ENCODE measurements around the gene TBC1D22A.
A peak's percentile ranks its signal among the peaks of the same experiment; 100 is the strongest.

The TBC1D22A gene

DNA sequence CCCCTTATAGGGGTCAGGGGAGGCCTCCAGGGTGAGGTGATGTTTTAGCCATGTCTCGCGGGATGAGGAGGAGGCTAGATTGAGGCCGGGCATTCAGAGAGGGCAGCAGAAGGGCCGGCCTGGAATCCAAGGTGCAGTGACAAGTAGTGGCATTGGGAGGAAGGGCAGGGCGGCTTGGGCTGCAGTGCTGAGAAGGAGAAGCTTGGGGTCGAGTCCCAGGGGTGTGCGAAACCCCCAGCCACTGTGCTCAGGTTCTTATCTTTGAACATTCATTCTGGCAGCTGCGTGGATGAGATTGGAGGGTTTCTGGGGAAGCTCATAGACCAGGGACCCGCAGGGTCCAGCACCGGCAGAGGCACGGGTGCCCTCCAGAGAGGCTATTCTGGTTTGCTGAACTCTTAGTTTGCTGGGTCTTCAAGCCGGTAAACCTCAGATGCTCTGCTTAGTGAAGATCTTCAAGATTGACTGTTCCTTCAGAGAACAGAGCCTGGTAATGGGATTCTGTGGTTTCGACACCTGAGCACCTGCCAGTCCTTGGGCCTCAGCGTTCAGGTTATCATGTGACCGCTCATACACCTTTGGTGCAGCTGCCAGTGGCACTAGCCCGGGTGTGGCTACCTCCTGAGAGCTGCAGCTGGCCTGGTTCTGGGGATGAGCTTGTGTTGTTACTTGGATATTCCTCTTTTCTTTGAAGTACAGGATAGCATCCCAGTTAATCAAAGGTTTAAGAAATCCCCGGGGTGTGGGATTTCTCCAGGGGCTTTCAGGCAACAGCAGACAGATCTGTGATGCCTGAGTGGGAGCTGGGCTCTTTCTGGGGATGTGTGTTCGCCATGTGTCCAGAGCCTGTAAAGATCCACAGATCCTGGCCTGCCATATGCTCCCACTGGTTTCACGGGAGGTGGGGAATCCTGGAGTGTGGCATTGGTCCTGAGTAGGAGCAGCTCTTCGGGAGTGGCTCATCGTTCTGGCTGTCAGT is 152.8 kb downstream of the TBC1D22A start:
- DNase-seq = no peak

DNA sequence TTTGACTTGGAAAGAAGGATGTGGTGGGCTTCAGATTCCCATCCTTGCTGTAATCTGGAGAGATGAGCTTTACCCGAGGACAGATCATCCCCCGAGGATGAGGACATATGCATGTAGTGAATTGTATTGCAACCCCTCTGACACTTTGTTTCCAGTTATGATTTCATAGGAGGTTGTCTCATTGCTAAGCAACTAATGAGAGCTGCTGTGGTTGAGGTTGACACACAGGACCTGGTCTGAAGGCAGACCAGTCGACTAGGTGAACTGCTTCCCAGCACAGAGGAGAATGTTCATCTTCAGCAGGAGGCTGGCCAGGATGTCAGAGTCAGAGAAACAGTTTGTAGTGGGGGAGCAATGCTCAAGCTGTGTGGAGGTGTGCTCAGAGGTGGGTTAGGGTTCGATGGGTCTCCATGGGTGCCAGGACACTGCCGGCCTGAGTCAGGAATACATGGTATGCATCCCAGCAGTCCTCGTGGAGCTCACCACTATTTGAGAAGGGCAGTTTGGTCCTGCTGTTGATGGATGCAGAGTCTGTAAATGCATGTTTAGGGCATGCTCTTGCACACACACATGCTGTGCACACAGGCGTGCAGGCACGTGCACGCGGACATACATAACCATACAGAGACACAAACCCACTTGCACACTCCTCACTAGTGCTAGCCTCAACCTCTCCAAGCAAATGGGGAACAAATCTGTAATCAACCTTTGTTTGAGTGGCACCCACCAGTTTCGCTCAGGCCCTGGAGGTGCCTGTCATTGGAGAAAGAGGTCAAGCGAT is 153.7 kb downstream of the TBC1D22A start:
- no peak for DNase-seq

DNA sequence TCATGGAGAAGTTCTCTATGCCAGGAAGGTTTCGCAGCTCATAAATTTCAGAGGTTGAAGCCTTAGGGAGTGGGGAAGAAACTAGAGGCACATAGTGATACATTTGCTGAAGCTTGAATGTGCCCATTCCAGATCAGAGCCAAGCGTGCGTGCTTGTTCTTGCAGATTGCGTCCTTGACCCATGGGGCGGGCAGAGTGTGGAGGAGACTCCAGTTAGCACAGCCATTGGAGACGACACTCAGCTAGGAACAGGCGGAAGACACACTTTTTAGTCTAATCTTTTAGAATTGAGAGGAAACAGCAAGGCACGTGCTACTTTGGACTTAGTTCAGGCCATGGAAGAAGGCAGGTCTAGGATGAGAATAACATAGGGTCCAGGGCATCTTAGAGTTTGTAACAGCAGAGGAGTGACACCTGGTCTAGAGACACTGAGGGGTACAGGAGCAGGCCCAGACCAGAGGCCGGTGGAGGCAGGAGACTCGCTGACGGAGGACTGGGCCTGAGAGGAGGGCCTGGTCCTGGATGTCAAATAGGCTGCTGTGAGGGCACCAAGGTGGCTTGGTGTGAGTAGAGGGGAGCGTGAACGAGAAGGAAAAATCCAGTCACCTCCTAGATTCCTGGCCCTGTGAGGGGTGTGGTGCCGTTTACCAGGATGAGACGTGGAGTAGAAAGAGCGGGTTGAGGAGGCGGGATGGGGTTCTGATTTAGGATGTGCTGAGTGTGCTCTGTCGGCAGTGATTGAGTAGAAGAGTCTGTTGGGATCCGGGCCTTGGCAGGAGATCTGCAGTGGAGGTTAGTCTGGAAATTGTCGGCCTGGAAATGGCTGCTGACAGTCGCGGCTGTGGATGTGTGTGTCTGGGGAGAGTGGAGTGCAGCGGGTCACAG is 154.7 kb downstream of the TBC1D22A start:
- no peak for DNase-seq

DNA sequence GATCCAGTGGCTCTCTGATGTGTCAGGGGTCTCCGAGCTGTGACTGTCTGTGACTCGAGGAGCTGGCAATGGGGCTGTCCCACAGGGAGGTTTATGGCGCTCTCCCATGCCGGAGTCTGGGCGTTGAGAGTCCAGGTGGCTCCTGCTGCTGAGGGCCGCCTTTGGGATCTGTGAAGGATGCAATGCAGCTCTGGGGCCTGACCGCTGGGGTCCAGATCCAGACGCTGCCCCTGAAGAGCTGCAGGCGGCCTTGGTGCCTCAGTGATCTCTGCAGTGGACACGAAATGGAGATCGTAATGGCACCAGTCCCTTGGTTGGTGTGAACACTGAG is 155.3 kb downstream of the TBC1D22A start:
- DNase-seq = no peak

DNA sequence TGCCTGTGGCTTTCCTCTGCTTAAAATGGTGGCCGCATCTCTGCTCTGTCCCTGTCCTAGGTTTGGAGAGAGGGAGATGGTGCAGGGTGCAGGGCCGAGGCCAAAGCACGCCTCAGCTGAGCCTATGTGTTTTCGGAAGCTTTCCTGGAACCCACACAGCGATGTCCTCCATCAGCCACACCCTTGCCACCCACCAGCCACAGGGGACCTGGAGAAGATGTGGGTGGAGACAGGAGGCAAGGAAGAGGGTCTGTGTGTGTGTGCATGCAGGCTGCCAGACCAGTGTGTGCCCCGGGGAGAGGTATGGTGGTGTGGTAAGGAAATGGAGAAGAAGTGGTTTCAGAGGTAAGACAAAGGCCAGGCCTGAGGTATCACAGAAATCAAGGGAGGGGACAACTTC is 155.7 kb downstream of the TBC1D22A start:
- no peak for DNase-seq

DNA sequence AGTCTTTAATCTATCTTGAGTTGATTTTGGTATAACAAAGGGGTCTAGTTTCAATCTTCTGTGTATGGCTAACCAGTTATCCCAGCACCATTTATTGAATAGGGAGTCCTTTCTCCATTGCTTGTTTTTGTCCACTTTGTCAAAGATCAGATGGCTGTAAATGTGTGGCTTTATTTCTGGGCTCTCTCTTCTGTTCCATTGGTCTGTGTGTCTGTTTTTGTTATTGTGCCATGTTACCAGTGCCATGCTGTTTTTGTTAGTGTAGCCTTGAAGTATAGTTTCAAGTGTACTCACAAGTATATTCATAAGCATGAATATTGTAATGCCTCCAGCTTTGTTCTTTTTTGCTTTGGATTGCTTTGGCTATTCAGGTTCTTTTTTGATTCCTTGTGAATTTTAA is 159.6 kb downstream of the TBC1D22A start:
- no peak for DNase-seq

DNA sequence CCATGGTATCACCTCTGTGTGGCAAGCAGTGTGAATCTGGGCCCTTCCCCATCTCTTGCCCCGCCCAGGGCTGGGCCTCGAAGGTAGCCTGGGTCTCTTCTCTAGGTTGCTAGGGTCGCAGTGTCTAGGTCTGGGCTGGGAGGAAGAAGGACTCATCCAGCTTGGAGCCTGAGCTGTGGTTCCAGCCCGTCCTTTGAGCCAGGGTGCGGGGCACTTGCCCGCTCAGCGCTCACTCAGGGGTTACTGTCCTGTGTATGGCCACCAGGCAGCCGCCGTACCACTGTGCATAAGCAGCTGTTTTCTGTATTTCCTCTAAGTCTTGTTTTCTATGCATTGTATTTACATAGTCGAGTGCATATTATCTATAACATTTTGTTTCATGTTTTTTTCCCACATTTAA is 160.9 kb downstream of the TBC1D22A start:
- DNase-seq = no peak

DNA sequence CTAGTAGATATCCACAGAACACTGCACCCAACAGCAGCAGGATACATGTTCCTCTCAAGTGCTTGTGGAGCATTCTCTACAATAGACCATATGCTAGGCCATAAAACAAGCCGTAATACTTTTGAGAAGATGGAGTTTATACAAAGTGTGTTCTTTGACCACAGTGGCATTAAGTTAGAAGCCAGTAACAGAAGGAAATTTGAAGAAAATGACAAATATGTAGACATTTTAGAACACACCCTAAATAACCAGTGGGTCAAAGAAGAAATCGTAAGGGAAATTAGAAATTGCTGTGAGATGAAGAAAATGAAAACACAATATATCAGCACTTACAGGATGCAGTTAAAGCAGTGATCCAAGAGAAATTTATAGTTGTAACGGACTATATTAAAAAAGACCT is 163.4 kb downstream of the TBC1D22A start:
- no peak for DNase-seq

DNA sequence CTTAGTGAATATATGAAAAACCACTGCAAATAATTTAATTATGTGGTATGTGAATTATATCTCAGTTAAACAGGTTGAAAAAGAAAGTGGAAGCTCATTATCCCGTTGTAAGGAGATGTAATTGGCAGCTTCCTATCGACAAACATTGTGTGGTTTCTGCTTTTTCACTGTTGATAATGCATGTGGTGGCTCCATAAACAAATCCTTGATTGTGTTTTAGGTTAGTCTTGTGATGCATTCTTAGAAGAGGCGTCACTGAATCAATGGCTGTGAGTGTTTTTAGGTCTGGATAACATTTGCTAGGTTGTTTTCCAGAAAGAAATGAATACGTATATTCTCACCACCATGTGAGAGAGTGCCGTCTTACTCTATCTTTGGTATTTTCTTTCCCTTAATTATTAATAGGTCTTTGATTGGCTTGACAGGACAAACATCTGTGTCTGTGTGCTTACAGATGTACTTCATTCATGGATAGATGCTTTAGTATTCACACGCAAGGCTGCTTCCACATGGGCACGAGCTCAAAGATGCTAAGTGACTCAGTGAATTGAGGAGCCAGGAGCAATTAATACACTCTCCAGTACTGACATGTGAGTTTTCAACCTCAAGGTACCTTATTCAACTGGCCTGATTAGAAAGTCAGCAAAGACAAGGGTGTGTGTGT is 166.7 kb downstream of the TBC1D22A start:
- no peak for DNase-seq

DNA sequence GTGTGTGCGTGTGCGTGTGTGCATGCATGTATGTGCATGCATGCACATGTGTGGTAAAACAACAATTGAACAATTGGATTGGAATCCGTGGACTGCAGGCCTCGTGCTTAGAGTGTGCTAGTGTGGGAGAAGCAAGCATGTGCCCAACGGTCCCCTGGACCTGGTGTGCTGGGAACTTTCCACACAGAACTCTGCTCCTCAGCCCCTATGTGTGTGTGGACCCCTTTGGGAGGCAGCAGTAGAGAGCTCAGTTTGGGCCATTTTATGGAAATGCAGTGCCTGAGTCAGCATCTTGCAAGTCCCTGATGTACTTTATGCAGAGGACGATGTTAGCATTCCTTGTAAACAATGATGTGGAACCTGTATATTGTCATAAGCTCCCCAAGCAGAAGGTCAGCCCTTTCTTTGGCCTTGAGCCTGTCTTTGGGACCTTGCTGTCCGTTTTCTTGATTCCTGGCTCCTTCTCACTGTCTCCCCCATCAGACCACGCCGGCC is 167.3 kb downstream of the TBC1D22A start:
- DNase-seq = no peak

DNA sequence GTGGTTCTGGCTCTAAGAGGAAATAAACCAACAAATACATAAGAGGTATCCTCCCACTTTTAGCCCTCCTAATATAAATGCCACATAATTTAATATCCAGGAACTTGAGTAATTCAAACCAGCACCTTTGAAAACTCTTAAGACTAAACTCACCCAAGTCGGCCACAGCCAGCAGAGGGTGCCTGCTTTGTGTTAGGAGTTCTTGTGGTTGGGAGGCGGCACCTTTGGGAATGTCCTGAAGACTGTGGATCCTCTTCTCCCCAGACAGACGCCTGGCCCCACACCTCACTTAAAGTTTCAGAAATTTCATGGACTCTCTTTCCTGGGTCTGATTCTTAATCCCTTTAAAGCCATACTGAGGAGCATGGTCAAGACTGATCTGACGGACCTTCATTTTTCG is 169.0 kb downstream of the TBC1D22A start:
- no peak for DNase-seq

DNA sequence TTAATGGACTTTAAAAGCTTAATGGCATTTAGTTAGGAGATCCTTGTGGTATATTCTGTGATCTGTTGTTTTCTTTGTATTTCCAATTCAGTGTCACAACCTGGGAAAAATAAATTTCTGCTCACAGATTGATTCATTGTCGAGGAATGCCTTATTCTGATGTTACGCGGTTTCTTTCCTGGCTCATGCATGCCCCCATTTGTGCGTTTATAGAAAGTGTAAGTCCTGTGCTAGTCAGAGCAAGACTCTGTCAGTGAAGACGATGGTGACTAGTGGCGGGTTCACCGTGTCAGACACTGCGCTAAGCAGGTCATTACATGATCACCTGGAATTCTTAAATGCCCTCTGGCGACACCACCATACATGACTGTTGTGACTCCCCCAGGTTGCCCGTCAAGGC is 169.4 kb downstream of the TBC1D22A start:
- no peak for DNase-seq

DNA sequence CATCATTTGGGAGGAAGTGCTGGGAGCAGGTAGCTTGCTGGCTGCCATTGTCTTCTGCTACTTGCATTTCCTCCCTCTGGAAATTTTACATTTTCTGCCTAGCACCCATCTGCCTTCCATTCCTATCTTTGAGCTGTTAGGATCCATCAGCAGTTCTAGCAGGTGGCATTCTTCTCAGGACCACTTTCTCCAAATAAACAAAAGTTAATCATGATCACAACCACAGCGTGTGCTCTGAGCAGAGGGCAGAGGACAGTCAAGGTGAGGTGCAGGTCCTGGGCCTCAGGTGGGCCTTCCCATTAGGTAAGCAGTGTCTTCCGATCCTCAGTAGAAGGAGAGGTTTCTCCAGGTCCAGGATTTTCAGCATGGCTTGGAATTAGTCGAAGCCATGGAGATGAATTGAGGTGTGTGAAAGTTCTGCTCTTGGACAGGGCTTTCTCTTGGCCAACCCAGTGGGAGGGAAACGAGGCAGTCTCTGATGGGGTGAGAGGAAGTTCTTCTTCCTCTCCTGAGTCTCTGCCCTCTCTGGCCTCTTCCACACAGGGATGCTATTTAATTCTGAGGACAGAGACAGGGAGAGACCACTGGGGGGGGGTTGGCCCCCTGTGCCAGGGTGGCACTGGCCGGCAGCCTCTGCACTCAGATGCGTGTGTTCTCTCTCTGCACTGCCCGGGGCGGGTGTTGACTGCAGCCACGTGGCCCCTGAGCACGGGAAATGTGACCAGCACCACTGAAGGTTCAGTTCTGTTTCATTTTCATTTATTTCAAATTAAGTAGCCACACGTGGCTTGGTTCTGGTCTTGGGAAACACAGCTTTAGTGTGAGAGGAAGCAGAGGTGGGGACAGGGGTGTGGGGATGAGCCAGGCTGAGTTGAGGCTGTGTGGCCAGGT is 170.8 kb downstream of the TBC1D22A start:
- DNase-seq = no peak

DNA sequence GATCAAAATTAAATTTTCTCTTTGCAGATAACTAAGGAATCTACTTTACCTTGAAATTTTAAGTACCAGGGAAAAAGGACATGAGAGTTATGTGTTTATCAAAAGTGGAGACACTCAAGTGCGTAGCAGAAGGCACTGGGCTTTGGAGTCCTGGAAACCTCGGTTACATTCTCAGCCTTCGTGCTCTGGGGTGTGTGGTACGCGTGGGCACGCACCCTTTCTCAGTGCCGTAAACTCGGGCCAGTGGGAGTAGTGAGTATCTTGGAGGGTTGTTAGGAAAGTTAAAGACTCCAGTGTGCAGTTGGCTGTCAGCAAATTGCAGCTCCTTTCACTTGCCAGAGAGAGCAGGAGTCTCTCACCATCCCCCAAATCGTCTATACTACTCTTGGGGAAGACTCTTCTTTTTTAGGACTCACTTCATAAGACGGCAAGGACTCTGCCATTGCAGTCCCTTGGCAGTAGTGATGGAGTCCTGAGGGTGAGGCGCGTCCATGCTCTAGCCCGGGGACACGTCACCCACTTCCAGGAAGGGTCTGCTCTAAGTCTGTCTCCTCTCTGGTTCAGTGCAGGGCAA is 171.8 kb downstream of the TBC1D22A start:
- DNase-seq = no peak

DNA sequence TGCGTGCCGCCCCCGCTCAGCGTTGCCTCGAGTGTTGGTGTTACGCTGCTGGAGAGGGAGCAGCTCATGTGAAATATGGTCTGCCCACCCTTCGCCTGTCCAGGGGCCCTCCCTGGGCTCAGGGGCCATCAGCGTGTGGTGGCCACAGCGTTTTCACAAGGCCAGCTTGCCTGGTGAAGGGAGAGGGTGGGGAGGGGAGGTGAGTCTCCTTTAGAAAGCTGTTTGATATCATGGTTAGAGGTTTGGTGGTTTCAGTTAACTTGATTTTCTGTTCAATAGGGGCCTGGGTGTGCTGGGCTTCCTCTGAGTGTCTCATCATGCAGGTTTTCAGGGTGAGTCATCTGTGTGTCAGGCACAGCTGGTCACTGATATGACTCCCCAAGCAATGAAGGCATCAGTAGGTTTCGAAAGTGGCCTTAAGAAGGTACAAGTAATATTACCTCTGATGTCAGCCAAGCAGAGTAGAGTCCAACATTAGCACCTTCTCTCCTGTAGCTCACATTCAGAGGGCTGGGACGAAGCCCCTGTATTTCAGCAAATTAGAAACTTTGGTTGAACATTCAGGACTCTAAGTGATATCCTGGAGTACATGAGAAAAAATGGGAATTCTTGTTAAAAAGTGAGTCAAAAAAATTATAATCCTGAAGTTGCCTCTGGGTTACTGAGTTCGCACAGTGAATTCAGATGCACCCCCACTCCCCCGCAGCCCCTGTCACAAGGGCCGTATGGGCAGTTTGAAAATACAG is 172.5 kb downstream of the TBC1D22A start:
- peak; percentile 7 to 22 for DNase-seq

DNA sequence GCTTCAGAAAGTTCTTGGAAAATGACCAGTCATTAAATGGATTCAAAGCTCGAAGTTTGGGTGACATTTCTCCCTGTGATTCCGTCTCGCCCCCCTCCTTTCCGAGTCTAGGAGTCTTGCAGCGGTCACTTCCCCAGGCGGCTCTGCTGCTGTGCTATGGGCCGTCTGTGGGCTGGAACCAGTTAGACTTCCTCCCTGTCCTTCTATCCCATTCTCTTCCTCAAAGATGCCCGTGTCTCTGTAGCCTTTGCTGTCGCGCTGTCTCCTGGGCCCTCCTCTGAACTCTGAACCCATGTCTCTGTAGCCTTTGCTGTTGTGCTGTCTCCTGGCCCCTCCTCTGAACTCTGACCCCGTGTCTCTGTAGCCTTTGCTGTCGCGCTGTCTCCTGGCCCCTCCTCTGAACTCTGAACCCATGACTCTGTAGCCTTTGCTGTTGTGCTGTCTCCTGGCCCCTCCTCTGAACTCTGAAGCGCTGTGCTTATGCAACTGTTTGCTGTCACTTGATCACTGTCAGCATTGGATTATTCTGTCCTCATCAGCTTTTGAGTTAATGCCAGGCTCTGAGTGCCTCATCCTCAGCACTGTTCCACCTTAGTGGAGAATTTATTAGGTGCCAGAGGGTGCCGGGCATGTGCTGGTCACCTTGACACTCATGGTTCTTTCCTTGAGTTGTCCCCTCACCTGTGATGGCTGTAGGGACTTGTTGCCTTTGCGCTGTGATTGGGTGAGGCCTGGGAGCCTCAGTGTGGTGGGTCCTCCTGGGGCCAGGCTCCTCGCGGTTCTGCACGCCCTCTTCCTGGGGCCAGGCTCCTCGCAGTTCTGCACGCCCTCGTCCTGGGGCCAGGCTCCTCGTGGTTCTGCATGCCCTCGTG is 173.3 kb downstream of the TBC1D22A start:
- DNase-seq = no peak

DNA sequence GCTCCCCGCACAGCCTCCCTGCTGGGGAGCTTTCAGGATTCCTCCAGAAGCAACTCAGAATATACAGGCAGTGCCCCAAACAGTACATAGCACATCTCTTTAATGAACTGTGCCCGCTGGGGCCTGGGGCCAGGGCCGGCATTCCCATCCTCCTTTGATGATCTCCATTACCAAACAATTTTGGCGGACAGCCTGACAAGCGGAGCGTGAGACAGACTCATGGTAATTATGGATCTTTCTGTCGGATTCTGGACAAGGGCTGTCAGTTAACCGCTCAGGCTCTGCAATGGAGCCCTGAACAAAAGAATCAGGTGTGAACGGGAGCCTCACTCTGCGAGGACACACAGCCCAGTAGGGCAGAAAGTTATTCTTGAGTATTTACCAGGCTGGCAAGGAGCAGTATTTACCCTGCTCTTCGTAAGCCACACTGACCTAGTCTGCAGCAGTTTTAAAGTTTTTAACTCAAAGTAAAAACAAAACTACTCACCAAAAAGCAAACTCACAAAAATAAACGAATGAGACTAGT is 174.0 kb downstream of the TBC1D22A start:
- no peak for DNase-seq

DNA sequence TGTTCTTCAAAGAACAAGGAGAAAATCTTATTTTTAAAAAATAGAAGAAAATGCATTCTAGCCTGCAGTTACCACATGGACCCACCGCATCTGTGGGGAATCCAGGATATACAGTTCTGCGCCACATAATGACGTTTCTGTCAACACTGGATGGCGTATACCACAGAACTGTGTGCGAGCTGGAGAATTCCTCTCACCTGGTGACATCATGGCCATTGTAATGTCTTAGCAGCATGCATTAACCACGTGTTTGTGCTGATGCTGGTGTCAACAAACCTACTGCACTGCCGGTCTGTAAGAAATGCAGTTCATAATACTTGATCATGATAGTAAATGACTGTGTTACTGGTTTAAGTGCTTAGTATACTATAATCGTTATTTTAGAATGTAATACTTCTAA is 174.7 kb downstream of the TBC1D22A start:
- DNase-seq = no peak

DNA sequence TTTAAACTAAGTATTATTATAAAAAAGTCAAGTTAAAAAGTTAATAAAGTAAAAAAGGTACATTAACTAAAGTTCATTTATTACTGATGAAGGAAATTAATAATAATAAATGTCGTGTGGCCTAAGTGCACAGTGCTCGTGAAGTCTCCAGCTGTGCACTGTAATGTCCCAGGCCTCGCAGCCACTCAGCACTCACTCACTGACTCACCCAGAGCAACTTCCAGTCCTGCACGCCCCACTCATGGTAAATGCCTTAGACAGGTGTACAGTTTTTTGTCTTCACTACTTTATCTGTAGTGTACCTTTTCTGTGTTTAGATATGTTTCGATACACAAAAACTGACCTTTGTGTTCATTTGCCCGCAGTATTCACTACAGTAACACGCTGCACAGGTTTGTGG is 175.5 kb downstream of the TBC1D22A start:
- no peak for DNase-seq
